HG02981 (cell line): ENCODE results near the gene GABRD.

Experiments
- ATAC-seq: cut with Tn5 transposase; IDR thresholded peaks from one replicate; pipeline ENCODE4 v1.9.1; 2021; ENCODE audit warnings: mild to moderate bottlenecking, moderate library complexity; ENCODE audit not compliant: unreplicated experiment

The GABRD gene

DNA sequence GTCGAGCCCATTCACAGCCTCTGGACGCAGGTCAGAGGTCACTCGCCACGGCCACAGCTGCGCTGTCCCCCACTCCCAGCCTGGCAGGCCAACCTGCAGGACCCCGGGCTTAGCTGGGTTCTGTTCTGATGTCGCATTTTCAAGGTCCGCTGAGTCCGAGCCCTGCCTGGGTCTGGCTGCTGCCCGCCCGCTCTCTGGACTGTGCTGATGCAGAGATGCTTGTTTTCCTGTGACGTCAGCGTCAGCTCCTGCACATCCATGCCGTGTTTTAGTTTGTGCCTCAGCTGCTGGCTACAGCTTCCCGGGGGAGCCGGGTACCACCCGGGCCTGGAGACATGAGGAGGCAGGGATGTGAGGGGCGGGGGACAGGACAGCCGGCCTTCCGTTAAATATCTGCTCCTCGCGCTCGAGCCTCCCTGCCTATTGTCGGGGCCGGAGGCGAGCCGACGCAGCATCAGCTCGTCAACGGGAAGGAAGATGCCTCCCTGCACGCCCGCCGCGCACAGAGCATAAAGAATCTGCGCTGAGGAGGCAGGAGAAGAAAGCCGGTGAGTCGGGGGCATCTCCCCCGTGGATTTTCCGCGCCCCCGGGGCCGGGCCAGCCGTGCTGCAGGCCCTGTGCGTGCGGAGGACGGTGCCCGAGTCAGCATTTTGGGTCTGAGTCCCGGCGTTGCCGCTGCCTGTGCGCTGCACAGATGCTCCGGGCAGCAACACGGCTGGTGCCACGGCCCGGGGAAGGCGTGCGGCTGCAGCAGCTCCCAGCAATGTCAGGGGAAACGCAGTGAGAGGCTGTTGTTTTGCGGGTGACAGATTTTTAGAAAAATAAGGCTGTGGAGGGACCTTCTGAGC, 54.5 kb downstream of the GABRD start:
- no peak for ATAC-seq

- no peak for ATAC-seq
Observed at GRCh38 chr1:2074396-2074795, 55.3 kb downstream of the GABRD start.

GRCh38 chr1:2074944-2075740, 56.0 kb downstream of the GABRD start:
- no peak for ATAC-seq

- ATAC-seq, result no peak
Observed at GRCh38 chr1:2076826-2077225, 57.7 kb downstream of the GABRD start.

DNA sequence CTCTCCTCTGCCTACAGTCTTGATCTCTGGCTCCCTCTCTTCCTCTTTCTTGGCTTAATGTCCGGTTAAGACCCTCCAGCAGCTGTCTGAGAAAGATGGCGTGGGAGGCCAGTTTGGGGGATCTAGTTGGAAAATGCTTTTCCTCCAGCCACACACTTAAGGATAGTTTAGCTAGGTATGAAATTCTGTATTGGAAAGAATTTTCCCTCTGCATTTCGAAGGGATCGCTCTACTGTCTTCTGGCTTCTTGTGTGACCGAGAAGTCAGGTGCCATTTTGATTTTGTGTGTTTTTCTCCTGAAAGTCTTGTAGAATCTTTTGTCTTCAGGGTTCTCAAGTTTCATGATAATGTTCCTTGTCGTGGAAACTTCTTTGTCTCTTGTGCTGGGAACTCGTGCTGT, 59.0 kb downstream of the GABRD start:
- no peak for ATAC-seq

- no peak for ATAC-seq
Observed at GRCh38 chr1:2079396-2080085, 60.4 kb downstream of the GABRD start.

DNA sequence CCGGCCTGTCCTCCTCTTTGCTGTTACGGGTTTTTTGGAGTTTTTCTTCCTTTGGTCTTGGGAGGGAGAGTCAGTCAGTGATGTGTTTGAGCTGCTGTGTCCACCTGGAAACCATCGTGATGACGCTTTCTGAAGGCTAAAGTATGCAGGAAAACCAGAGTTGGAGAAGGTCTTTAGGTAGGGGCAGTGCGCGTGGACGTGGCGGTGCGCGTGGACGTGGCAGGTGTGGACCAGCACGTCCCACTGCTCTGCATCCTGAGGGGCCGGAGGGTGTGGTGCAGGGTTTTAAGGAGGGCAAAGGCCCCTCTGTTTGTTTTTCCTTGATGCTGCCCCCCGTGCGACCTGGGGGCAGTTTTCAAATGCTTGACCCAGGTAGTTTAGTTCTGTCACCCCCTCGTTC, 61.0 kb downstream of the GABRD start:
- ATAC-seq, result no peak
